Muscle layer of colon (tissue), 2 donors: ENCODE data around the gene CDKN2B-AS1.

Source experiments
- H3K27ac ChIP-seq: one replicate; pipeline ENCODE4 v1.7.0; 2013; ENCODE audit warnings: low read depth, mild to moderate bottlenecking, low read length, moderate library complexity
- H3K27me3 ChIP-seq, 2 donors: one replicate each; pipeline ENCODE4 v1.7.0; 2013; ENCODE audit warnings: low read length in 2 of 2, mild to moderate bottlenecking in 2 of 2; ENCODE audit not compliant: insufficient read depth in 2 of 2, control insufficient read depth in 1 of 2
- H3K36me3 ChIP-seq: one replicate; pipeline ENCODE4 v1.7.0; 2013; ENCODE audit warnings: mild to moderate bottlenecking, low read length; ENCODE audit not compliant: insufficient read depth
- H3K4me1 ChIP-seq: one replicate; pipeline ENCODE4 v1.7.0; 2013; ENCODE audit warnings: mild to moderate bottlenecking, low read length; ENCODE audit not compliant: insufficient read depth
- H3K4me3 ChIP-seq, 2 donors: one replicate each; pipeline ENCODE4 v1.7.0; 2013; ENCODE audit warnings: low read length in 2 of 2, low read depth in 1 of 2, mild to moderate bottlenecking in 1 of 2, moderate library complexity in 1 of 2
- H3K9ac ChIP-seq: one replicate; pipeline ENCODE4 v1.7.0; 2013; ENCODE audit warnings: low read length
- H3K9me3 ChIP-seq: one replicate; pipeline ENCODE4 v1.7.0; 2013; ENCODE audit warnings: mild to moderate bottlenecking, low read length
- donor health status: abdominal sarcoma.
- donor health status: Adenocarcinoma of cecum.

Gene CDKN2B-AS1

GRCh38 chr9:22136461-22137096, 142.0 kb downstream of the CDKN2B-AS1 start:
- Histone ChIP-seq H3K9ac (no peak overlapping the region), H3K9me3 (no peaks in the 10 kb centered on the region), H3K27me3 (no peaks in the 10 kb centered on the region), H3K36me3 (no peaks in the 10 kb centered on the region), H3K27ac (no peak overlapping the region), H3K4me3 (no peak overlapping the region), H3K4me1 (no peaks in the 10 kb centered on the region)

- no peaks in the 10 kb centered on the region for H3K9me3 ChIP-seq
- no peak overlapping the region for H3K27ac ChIP-seq
- H3K4me3 ChIP-seq = no peak overlapping the region
- H3K36me3 ChIP-seq = no peaks in the 10 kb centered on the region
- no peaks in the 10 kb centered on the region for H3K4me1 ChIP-seq
- H3K27me3 ChIP-seq = no peaks in the 10 kb centered on the region
- no peak overlapping the region for H3K9ac ChIP-seq
Measured at GRCh38 chr9:22138956-22139660, 144.5 kb downstream of the CDKN2B-AS1 start.

- H3K9me3 ChIP-seq = no peaks in the 10 kb centered on the region
- H3K4me3 ChIP-seq = no peak overlapping the region
- H3K36me3 ChIP-seq = no peaks in the 10 kb centered on the region
- no peaks in the 10 kb centered on the region for H3K4me1 ChIP-seq
- H3K27ac ChIP-seq = no peak overlapping the region
- no peak overlapping the region for H3K9ac ChIP-seq
- H3K27me3 ChIP-seq = no peaks in the 10 kb centered on the region
Measured at GRCh38 chr9:22141908-22142307, 147.3 kb downstream of the CDKN2B-AS1 start.

GRCh38 chr9:22142671-22143070, 148.1 kb downstream of the CDKN2B-AS1 start:
- Histone ChIP-seq H3K9ac (no peak overlapping the region), H3K4me1 (no peaks in the 10 kb centered on the region), H3K36me3 (no peaks in the 10 kb centered on the region), H3K27ac (no peak overlapping the region), H3K4me3 (no peak overlapping the region), H3K27me3 (no peaks in the 10 kb centered on the region), H3K9me3 (no peaks in the 10 kb centered on the region)

- Histone ChIP-seq H3K4me3 (no peak overlapping the region), H3K27me3 (no peaks in the 10 kb centered on the region), H3K9me3 (no peaks in the 10 kb centered on the region), H3K9ac (no peak overlapping the region), H3K4me1 (peaks cover 4% of the 10 kb centered on the region), H3K27ac (no peak overlapping the region), H3K36me3 (no peaks in the 10 kb centered on the region)
Measured at GRCh38 chr9:22143799-22144625, 149.4 kb downstream of the CDKN2B-AS1 start.

- Histone ChIP-seq H3K4me1 (peaks cover 4% of the 10 kb centered on the region), H3K27me3 (no peaks in the 10 kb centered on the region), H3K9ac (no peak overlapping the region), H3K9me3 (no peaks in the 10 kb centered on the region), H3K36me3 (no peaks in the 10 kb centered on the region), H3K4me3 (no peak overlapping the region), H3K27ac (no peak overlapping the region)
Measured at GRCh38 chr9:22146604-22147003, 152.0 kb downstream of the CDKN2B-AS1 start.

GRCh38 chr9:22147813-22148527, 153.4 kb downstream of the CDKN2B-AS1 start:
- no peaks in the 10 kb centered on the region for H3K27me3 ChIP-seq
- H3K9ac ChIP-seq = no peak overlapping the region
- no peaks in the 10 kb centered on the region for H3K36me3 ChIP-seq
- peaks cover 4% of the 10 kb centered on the region for H3K4me1 ChIP-seq
- no peaks in the 10 kb centered on the region for H3K9me3 ChIP-seq
- no peak overlapping the region for H3K27ac ChIP-seq
- no peak overlapping the region for H3K4me3 ChIP-seq

- Histone ChIP-seq H3K27me3 (no peaks in the 10 kb centered on the region), H3K4me1 (peaks cover 4% of the 10 kb centered on the region), H3K27ac (no peak overlapping the region), H3K9me3 (no peaks in the 10 kb centered on the region), H3K4me3 (no peak overlapping the region), H3K36me3 (no peaks in the 10 kb centered on the region), H3K9ac (no peak overlapping the region)
Measured at GRCh38 chr9:22148528-22148875, 153.9 kb downstream of the CDKN2B-AS1 start.

GRCh38 chr9:22148876-22149637, 154.5 kb downstream of the CDKN2B-AS1 start:
- H3K9me3 ChIP-seq = no peaks in the 10 kb centered on the region
- no peak overlapping the region for H3K27ac ChIP-seq
- H3K4me1 ChIP-seq = peaks cover 4% of the 10 kb centered on the region
- H3K36me3 ChIP-seq = no peaks in the 10 kb centered on the region
- no peaks in the 10 kb centered on the region for H3K27me3 ChIP-seq
- H3K4me3 ChIP-seq = no peak overlapping the region
- no peak overlapping the region for H3K9ac ChIP-seq

- Histone ChIP-seq H3K36me3 (no peaks in the 10 kb centered on the region), H3K4me3 (no peak overlapping the region), H3K27me3 (no peaks in the 10 kb centered on the region), H3K4me1 (peaks cover 8% of the 10 kb centered on the region), H3K9ac (no peak overlapping the region), H3K27ac (no peak overlapping the region), H3K9me3 (no peaks in the 10 kb centered on the region)
Measured at GRCh38 chr9:22154064-22154463, 159.5 kb downstream of the CDKN2B-AS1 start.
